K562 (cell line): ENCODE data around the gene PDE6H. TPM values are rescaled to one million over a fixed set of nuclear protein-coding genes. Genes with fewer than 3 reads are reported as not detected.

ENCODE experiments used
- ATAC-seq: fragments of 200-7000 bp; cut with Tn5 transposase; 3 replicates; pipeline ENCODE4 v1.9.1; 2020; ENCODE audit warnings: moderate library complexity
- BruUV-seq: library from RNA; stranded (reverse); fragments of 400-500 nt; replicated peaks from 2 replicates; lab custom pipeline; 2021; lab: Mats Ljungman, UMichigan
- CTCF ChIA-PET: fragments of 300-600 bp; formaldehyde crosslinking; extraction: SDS; loops from one replicate; lab custom pipeline; 2021; ENCODE audit warnings: low intra/inter-chr PET ratio; lab: Yijun Ruan, JAX
- POLR2A ChIA-PET: fragments of 300-600, 350-650 bp; sonication (Branson Sonifier 250); formaldehyde crosslinking; extraction: SDS; loops from one replicate; lab custom pipeline; 2021; ENCODE audit warnings: antibody characterized with exemption, inconsistent platforms; lab: Yijun Ruan, JAX
- DNase-seq, 4 experiments: peaks; one replicate each; pipeline versions ENCODE4 v3.0.0 to v3.0.0-alpha.2; 2011 to 2018; ENCODE audit warnings: low spot score in 3 of 4, mixed read lengths in 3 of 4; ENCODE audit errors: extremely low read depth in 1 of 4
- FAIRE-seq: peaks from 2 replicates; lab custom pipeline; 2011; peaks lifted over from hg19 to GRCh38; lab: Jason Lieb, UNC
- H2AFZ ChIP-seq: 2 replicates; pipeline ENCODE4 v1.6.0; 2011; ENCODE audit warnings: low read depth, low read length, control low read depth, inconsistent platforms
- H3K27ac ChIP-seq: fragments of 200-600 bp; 3 replicates; pipeline ENCODE4 v1.8.0; 2011; ENCODE audit warnings: low read depth, mild to moderate bottlenecking, control low read depth, inconsistent platforms, low read length, moderate library complexity, mixed read lengths; ENCODE audit errors: extremely low read depth
- H3K27me3 ChIP-seq, 2 experiments: fragments of 300-600 bp in 1 of 2; 2 replicates in 1 of 2; 3 replicates in 1 of 2; pipeline versions ENCODE4 v1.6.0 to v1.8.0; 2011; ENCODE audit warnings: inconsistent platforms in 2 of 2, low read length in 2 of 2, mild to moderate bottlenecking in 1 of 2, mixed read lengths in 1 of 2, moderate library complexity in 1 of 2; ENCODE audit not compliant: control insufficient read depth in 2 of 2, insufficient read depth in 2 of 2
- H3K36me3 ChIP-seq: fragments of 300-600 bp; 3 replicates; pipeline ENCODE4 v1.8.0; 2011; ENCODE audit warnings: mild to moderate bottlenecking, low read length, inconsistent platforms; ENCODE audit not compliant: control insufficient read depth, insufficient read depth
- H3K4me1 ChIP-seq, 2 experiments: fragments of 200-600 bp in 1 of 2; replicated peaks in 1 of 2; 2 replicates in 1 of 2; 3 replicates in 1 of 2; pipeline versions ENCODE4 v1.5.1 to v1.8.0; 2011; ENCODE audit warnings: inconsistent platforms in 2 of 2, low read length in 2 of 2, mild to moderate bottlenecking in 1 of 2, mixed read lengths in 1 of 2, moderate library complexity in 1 of 2; ENCODE audit not compliant: control insufficient read depth in 2 of 2, insufficient read depth in 2 of 2
- H3K4me2 ChIP-seq: 2 replicates; pipeline ENCODE4 v1.6.1; 2011; ENCODE audit warnings: low read length, control low read depth, inconsistent platforms, mixed read lengths; ENCODE audit not compliant: insufficient read depth
- H3K4me3 ChIP-seq: fragments of 200-600 bp; sonication (generic), shearing (Covaris generic); 2 replicates; pipeline ENCODE4 v1.5.1; 2016; ENCODE audit warnings: control low read depth, inconsistent platforms
- H3K79me2 ChIP-seq: fragments of 200-600 bp; 3 replicates; pipeline ENCODE4 v1.8.0; 2011; ENCODE audit warnings: low read length, inconsistent platforms; ENCODE audit not compliant: control insufficient read depth, insufficient read depth
- H3K9ac ChIP-seq, 2 experiments: 2 replicates each; pipeline versions ENCODE4 v1.6.0 to v1.6.1; 2011; ENCODE audit warnings: low read depth in 2 of 2, low read length in 2 of 2, control low read depth in 1 of 2, inconsistent platforms in 1 of 2, mild to moderate bottlenecking in 1 of 2, mixed read lengths in 1 of 2; ENCODE audit not compliant: insufficient read depth in 1 of 2
- H3K9me1 ChIP-seq: one replicate; pipeline ENCODE4 v1.6.0; 2011; ENCODE audit warnings: inconsistent platforms, mild to moderate bottlenecking, low read length, moderate library complexity; ENCODE audit not compliant: control insufficient read depth, insufficient read depth
- H3K9me3 ChIP-seq: replicated peaks from 2 replicates; pipeline ENCODE4 v1.5.1; 2011; ENCODE audit warnings: low read depth, low read length, inconsistent platforms; ENCODE audit not compliant: control insufficient read depth, insufficient read depth
- H4K20me1 ChIP-seq: replicated peaks from 2 replicates; pipeline ENCODE4 v1.6.1; 2011; ENCODE audit warnings: low read length, inconsistent platforms, mixed read lengths; ENCODE audit not compliant: control insufficient read depth, insufficient read depth
- CHD4 ChIP-seq: fragments of 200-600 bp; sonication (generic); IDR thresholded peaks from 3 replicates; pipeline ENCODE4 v1.6.1; 2012; ENCODE audit warnings: low read depth, mild to moderate bottlenecking, mixed read lengths, low read length, inconsistent platforms; ENCODE audit not compliant: insufficient read depth, insufficient replicate concordance, poor library complexity, severe bottlenecking
- ETS1 ChIP-seq: conservative IDR thresholded peaks from 2 replicates; pipeline ENCODE4 v1.6.1; 2011; ENCODE audit warnings: low read depth, mild to moderate bottlenecking, low read length; ENCODE audit not compliant: control insufficient read depth
- MYBL2 ChIP-seq, 2 experiments: fragments of 450-650 bp in 1 of 2; sonication (generic) in 1 of 2; formaldehyde crosslinking in 1 of 2; IDR thresholded peaks; 2 replicates each; pipeline versions ENCODE4 v1.6.1 to v1.8.1; 2017 to 2022; ENCODE audit warnings: borderline replicate concordance in 1 of 2, inconsistent platforms in 1 of 2, low read depth in 1 of 2, mild to moderate bottlenecking in 1 of 2, missing genetic modification reagents in 1 of 2, moderate library complexity in 1 of 2
- NFIC ChIP-seq: fragments of 450-650 bp; IDR thresholded peaks from 2 replicates; pipeline ENCODE4 v1.6.1; 2017; ENCODE audit warnings: mild to moderate bottlenecking, inconsistent platforms
- SIX5 ChIP-seq, 2 experiments: IDR thresholded peaks; 2 replicates each; pipeline ENCODE4 v1.6.1; 2011; ENCODE audit warnings: low read length in 2 of 2, borderline replicate concordance in 1 of 2, low read depth in 1 of 2, mild to moderate bottlenecking in 1 of 2, moderate library complexity in 1 of 2; ENCODE audit not compliant: insufficient read depth in 1 of 2
- TAF9B ChIP-seq: fragments of 450-650 bp; IDR thresholded peaks from 2 replicates; pipeline ENCODE4 v1.6.1; 2018; ENCODE audit warnings: mild to moderate bottlenecking; ENCODE audit not compliant: partially characterized antibody
- ZNF609 ChIP-seq: sonication (generic); formaldehyde crosslinking; IDR thresholded peaks from 2 replicates; pipeline ENCODE4 v1.8.1; 2023; ENCODE audit warnings: missing genetic modification reagents, mild to moderate bottlenecking, borderline replicate concordance
- WGBS: fragments of 100-300 bp; shearing (Covaris generic); methylation state at CpG from one replicate; pipeline ENCODE4 v1.1.6; 2016; ENCODE audit warnings: low coverage, mixed read lengths; ENCODE audit not compliant: insufficient coverage; ENCODE audit errors: missing lambda C conversion rate; 5-methylcytosine and 5-hydroxymethylcytosine counted together
- in situ Hi-C: fragments of 300-500 bp; cut with MboI; formaldehyde crosslinking; loops from 4 replicates; pipeline ENCODE4 v1.15.0; 2018; ENCODE audit warnings: inconsistent platforms, mixed read lengths
- intact Hi-C: fragments of 100-400 bp; cut with micrococcal nuclease; formaldehyde crosslinking; loops from 2 replicates; pipeline ENCODE4 v1.14.2; 2022
- polyA plus RNA-seq, 8 experiments: library from polyadenylated mRNA; depleted of rRNA in 4 of 8; stranded (reverse) in 5 of 8; unstranded in 3 of 8; fragments of >200 nt; fragmentation: Nextera tagmentation in 2 of 8; fragmentation: Illumina TruSeq in 1 of 8; extraction: Ambion mirVana in 2 of 8; extraction: Trizol in 1 of 8; gene quantifications; 2 replicates each; pipeline versions ENCODE4 v1.2.1 to v1.2.3, GENCODE V29; 2011 to 2014; ENCODE audit warnings: inconsistent platforms in 1 of 8, missing spikeins in 1 of 8
- total RNA-seq, 7 experiments: library from RNA; depleted of rRNA in 6 of 7; stranded (reverse); fragments of >200 nt in 6 of 7; fragmentation: Illumina TruSeq in 2 of 7; extraction: Trizol in 2 of 7; gene quantifications; 2 replicates each; pipeline versions ENCODE4 v1.2.1 to v1.2.3, GENCODE V29; 2011 to 2021; ENCODE audit warnings: low replicate concordance in 1 of 7
- TF ChIP-seq, protein P1 (sequence below), 2 experiments: fragments of 450-650 bp in 1 of 2; IDR thresholded peaks; 2 replicates each; pipeline ENCODE4 v1.6.1; 2011 to 2017; ENCODE audit warnings: low read depth in 2 of 2, antibody characterized with exemption in 1 of 2, borderline replicate concordance in 1 of 2, low read length in 1 of 2, mild to moderate bottlenecking in 1 of 2, mixed read lengths in 1 of 2; ENCODE audit not compliant: control insufficient read depth in 1 of 2
- TF ChIP-seq, protein P2 (sequence below): fragments of 250-450 bp; sonication (Bioruptor Pico); IDR thresholded peaks from 2 replicates; pipeline ENCODE4 v1.4.0; 2020; ENCODE audit warnings: mild to moderate bottlenecking, moderate library complexity

PDE6H gene
- total and polyA plus RNA-seq, 9 of the 15 experiments (the other 6 are each of a cell fraction or from before 2014, with no cell fraction given): 0.15 TPM; not detected in 8

GRCh38 chr12:14968478-14968877 is 4.4 kb upstream of the PDE6H start:
- no peaks in the 10 kb centered on the region for H3K9me3 ChIP-seq
- no peaks in the 10 kb centered on the region for H3K27me3 ChIP-seq
- CTCF ChIA-PET: no interaction called here
- H4K20me1 ChIP-seq: no peaks in the 10 kb centered on the region
- ATAC-seq: no peak
- H3K4me3 ChIP-seq: no peak overlapping the region
- WGBS: 54% methylated on average over 2 of the region's 3 CpGs
- intact Hi-C loops: no loop called here
- no peak overlapping the region for H2AFZ ChIP-seq
- no peak overlapping the region for H3K9ac ChIP-seq
- peaks cover 0 to 2% of the 10 kb centered on the region in 2 experiments; a peak in 2 of 5 replicates for H3K4me1 ChIP-seq
- DNase-seq: no peak
- no peaks in the 10 kb centered on the region for H3K79me2 ChIP-seq
- in situ Hi-C loops: loop anchor here (25.0 kb wide), 1 partner anchor 756 kb away; no protein-coding TSS in a partner anchor
- H3K4me2 ChIP-seq: no peak overlapping the region
- H3K36me3 ChIP-seq: no peaks in the 10 kb centered on the region
- no TSS peak for BruUV-seq
- FAIRE-seq: no peak
- no peaks in the 10 kb centered on the region for H3K9me1 ChIP-seq
- H3K27ac ChIP-seq: no peak overlapping the region
- POLR2A ChIA-PET: no interaction called here
- no peak for TF ChIP-seq NFIC
- TF ChIP-seq, protein P1, sequence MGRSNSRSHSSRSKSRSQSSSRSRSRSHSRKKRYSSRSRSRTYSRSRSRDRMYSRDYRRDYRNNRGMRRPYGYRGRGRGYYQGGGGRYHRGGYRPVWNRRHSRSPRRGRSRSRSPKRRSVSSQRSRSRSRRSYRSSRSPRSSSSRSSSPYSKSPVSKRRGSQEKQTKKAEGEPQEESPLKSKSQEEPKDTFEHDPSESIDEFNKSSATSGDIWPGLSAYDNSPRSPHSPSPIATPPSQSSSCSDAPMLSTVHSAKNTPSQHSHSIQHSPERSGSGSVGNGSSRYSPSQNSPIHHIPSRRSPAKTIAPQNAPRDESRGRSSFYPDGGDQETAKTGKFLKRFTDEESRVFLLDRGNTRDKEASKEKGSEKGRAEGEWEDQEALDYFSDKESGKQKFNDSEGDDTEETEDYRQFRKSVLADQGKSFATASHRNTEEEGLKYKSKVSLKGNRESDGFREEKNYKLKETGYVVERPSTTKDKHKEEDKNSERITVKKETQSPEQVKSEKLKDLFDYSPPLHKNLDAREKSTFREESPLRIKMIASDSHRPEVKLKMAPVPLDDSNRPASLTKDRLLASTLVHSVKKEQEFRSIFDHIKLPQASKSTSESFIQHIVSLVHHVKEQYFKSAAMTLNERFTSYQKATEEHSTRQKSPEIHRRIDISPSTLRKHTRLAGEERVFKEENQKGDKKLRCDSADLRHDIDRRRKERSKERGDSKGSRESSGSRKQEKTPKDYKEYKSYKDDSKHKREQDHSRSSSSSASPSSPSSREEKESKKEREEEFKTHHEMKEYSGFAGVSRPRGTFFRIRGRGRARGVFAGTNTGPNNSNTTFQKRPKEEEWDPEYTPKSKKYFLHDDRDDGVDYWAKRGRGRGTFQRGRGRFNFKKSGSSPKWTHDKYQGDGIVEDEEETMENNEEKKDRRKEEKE (IDR thresholded peaks at IDR 0.05; ENCODE audit: borderline replicate concordance in 1 of 2, control insufficient read depth in 1 of 2, low read depth in 2 of 2, low read length in 1 of 2): no peak
- TF ChIP-seq ZNF609 (CRISPR knock-in tag): no peak
- no peak for TF ChIP-seq CHD4
- no peak for TF ChIP-seq ETS1
- no peak for TF ChIP-seq TAF9B
- TF ChIP-seq, protein P2, sequence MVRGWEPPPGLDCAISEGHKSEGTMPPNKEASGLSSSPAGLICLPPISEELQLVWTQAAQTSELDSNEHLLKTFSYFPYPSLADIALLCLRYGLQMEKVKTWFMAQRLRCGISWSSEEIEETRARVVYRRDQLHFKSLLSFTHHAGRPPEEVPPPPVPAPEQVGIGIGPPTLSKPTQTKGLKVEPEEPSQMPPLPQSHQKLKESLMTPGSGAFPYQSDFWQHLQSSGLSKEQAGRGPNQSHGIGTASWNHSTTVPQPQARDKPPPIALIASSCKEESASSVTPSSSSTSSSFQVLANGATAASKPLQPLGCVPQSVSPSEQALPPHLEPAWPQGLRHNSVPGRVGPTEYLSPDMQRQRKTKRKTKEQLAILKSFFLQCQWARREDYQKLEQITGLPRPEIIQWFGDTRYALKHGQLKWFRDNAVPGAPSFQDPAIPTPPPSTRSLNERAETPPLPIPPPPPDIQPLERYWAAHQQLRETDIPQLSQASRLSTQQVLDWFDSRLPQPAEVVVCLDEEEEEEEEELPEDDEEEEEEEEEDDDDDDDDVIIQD: no peak
- no peak for TF ChIP-seq MYBL2 (IDR thresholded peaks at IDR 0.05; ENCODE audit: low read depth)
- no peak for TF ChIP-seq MYBL2 (CRISPR knock-in tag; IDR thresholded peaks at IDR 0.05; ENCODE audit: borderline replicate concordance)
- TF ChIP-seq SIX5 (IDR thresholded peaks at IDR 0.05; ENCODE audit: borderline replicate concordance in 1 of 2, insufficient read depth in 1 of 2, low read depth in 1 of 2, low read length in 2 of 2): no peak
